Muscle layer of duodenum (tissue), 2 donors: ENCODE measurements around the gene ZNF385B.

Experiments
- H3K27ac ChIP-seq: one replicate; pipeline ENCODE4 v1.7.0; 2013; ENCODE audit warnings: mild to moderate bottlenecking, low read length
- H3K27me3 ChIP-seq: one replicate; pipeline ENCODE4 v1.7.0; 2013; ENCODE audit warnings: low read depth, mild to moderate bottlenecking, control low read depth, low read length
- H3K36me3 ChIP-seq, 2 donors: one replicate each; pipeline ENCODE4 v1.7.0; 2013; ENCODE audit warnings: low read length in 2 of 2, control low read depth in 1 of 2, mild to moderate bottlenecking in 1 of 2; ENCODE audit not compliant: insufficient read depth in 2 of 2, control insufficient read depth in 1 of 2
- H3K4me1 ChIP-seq, 2 donors: one replicate each; pipeline ENCODE4 v1.7.0; 2013; ENCODE audit warnings: low read length in 2 of 2, mild to moderate bottlenecking in 2 of 2, control low read depth in 1 of 2, moderate library complexity in 1 of 2; ENCODE audit not compliant: insufficient read depth in 2 of 2, control insufficient read depth in 1 of 2
- H3K4me3 ChIP-seq, 2 donors: one replicate each; pipeline ENCODE4 v1.7.0; 2013; ENCODE audit warnings: low read length in 2 of 2, low read depth in 1 of 2, mild to moderate bottlenecking in 1 of 2
- H3K9me3 ChIP-seq, 2 donors: one replicate each; pipeline ENCODE4 v1.7.0; 2013; ENCODE audit warnings: low read length in 2 of 2, control low read depth in 1 of 2, mild to moderate bottlenecking in 1 of 2; ENCODE audit not compliant: control insufficient read depth in 1 of 2
- donor health status: healthy.

Gene ZNF385B

GRCh38 chr2:179558010-179558934 lies 303.1 kb downstream of the ZNF385B start:
- no peaks in the 10 kb centered on the region for H3K4me1 ChIP-seq
- H3K4me3 ChIP-seq = no peak overlapping the region
- H3K27ac ChIP-seq = no peak overlapping the region
- no peaks in the 10 kb centered on the region for H3K9me3 ChIP-seq
- H3K36me3 ChIP-seq = no peaks in the 10 kb centered on the region
- H3K27me3 ChIP-seq = no peaks in the 10 kb centered on the region

DNA sequence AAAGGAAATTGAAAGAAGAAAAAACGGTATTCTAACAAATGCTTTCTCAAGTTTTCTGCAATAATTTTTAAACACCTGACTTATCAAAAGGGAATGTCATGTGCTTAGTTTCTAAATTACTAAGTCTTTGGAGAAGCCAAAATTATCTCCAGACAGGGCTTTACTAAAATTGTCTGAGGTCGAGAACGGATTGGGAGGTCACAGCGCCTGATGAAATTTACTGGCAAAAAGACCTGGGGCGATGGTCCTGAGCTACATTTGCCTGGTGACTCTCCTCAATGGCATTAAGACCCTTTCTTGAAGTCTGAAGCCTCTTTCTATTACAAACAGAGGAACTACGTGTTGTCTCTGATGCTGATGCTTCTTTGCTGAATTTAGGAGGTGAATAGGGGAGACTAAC lies 305.0 kb downstream of the ZNF385B start:
- H3K27me3 ChIP-seq = no peaks in the 10 kb centered on the region
- no peaks in the 10 kb centered on the region for H3K4me1 ChIP-seq
- no peak overlapping the region for H3K4me3 ChIP-seq
- no peaks in the 10 kb centered on the region for H3K9me3 ChIP-seq
- H3K27ac ChIP-seq = no peak overlapping the region
- no peaks in the 10 kb centered on the region for H3K36me3 ChIP-seq

DNA sequence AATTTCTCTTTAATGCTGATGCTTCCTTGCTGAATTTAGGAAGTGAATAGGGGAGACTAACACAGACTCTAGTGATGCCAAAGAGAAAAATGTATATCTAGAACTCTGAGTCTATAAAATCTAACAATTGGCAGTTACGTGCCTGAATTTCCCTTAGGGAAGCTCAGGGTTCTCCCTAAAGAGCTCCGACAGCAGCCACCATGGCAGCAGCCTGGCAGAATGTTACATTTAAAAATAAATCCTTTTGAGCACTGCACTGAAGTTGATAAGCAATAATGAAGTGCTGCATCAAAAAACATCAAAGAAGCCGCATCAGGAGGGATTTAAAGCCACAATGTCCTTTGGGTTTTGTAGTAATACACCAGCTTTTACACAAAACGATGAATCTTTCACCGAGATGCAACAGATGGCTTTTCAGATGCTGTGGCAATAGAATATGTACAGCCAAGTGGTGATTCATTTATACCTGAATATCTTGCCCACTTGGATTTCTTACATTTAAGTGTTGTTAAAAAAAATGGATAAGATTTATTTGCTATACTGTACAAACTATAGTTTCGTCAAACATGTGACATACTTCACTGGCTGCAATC lies 305.6 kb downstream of the ZNF385B start:
- Histone ChIP-seq H3K9me3 (no peaks in the 10 kb centered on the region), H3K4me3 (no peak overlapping the region), H3K4me1 (no peaks in the 10 kb centered on the region), H3K27me3 (no peaks in the 10 kb centered on the region), H3K36me3 (no peaks in the 10 kb centered on the region), H3K27ac (no peak overlapping the region)

GRCh38 chr2:179554639-179555386 lies 306.6 kb downstream of the ZNF385B start:
- H3K27me3 ChIP-seq = no peaks in the 10 kb centered on the region
- H3K36me3 ChIP-seq = no peaks in the 10 kb centered on the region
- no peak overlapping the region for H3K27ac ChIP-seq
- H3K4me3 ChIP-seq = no peak overlapping the region
- H3K4me1 ChIP-seq = no peaks in the 10 kb centered on the region
- H3K9me3 ChIP-seq = no peaks in the 10 kb centered on the region

GRCh38 chr2:179553382-179553781 lies 308.0 kb downstream of the ZNF385B start:
- H3K4me3 ChIP-seq = no peak overlapping the region
- H3K9me3 ChIP-seq = no peaks in the 10 kb centered on the region
- H3K36me3 ChIP-seq = no peaks in the 10 kb centered on the region
- H3K27ac ChIP-seq = no peak overlapping the region
- no peaks in the 10 kb centered on the region for H3K4me1 ChIP-seq
- no peaks in the 10 kb centered on the region for H3K27me3 ChIP-seq

GRCh38 chr2:179551539-179552045 lies 309.8 kb downstream of the ZNF385B start:
- Histone ChIP-seq H3K27ac (no peak overlapping the region), H3K9me3 (no peaks in the 10 kb centered on the region), H3K27me3 (no peaks in the 10 kb centered on the region), H3K4me3 (no peak overlapping the region), H3K4me1 (no peaks in the 10 kb centered on the region), H3K36me3 (no peaks in the 10 kb centered on the region)

DNA sequence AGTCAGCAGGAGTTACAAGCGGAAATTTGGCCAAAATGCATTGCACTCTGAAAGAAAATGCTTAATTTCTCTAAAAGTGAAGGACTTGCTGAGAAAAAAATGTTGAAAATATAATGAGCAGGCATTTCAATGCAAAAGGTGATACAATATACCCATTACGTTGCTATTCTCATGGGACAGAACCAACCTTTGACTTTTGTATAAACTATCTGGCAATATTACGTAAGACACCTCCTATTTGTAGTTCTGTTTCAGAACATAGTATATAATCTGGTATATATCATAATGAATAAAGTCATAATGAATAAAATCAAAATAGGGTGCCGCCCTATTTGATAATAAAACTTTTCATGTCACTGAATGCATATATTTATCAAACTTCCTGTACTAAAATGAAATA lies 310.6 kb downstream of the ZNF385B start:
- H3K4me1 ChIP-seq = no peaks in the 10 kb centered on the region
- no peaks in the 10 kb centered on the region for H3K9me3 ChIP-seq
- no peaks in the 10 kb centered on the region for H3K36me3 ChIP-seq
- H3K4me3 ChIP-seq = no peak overlapping the region
- H3K27me3 ChIP-seq = no peaks in the 10 kb centered on the region
- H3K27ac ChIP-seq = no peak overlapping the region

- no peaks in the 10 kb centered on the region for H3K9me3 ChIP-seq
- no peak overlapping the region for H3K27ac ChIP-seq
- no peaks in the 10 kb centered on the region for H3K27me3 ChIP-seq
Observed at GRCh38 chr2:179550214-179550613, 311.2 kb downstream of the ZNF385B start.

GRCh38 chr2:179546656-179547055 lies 314.8 kb downstream of the ZNF385B start:
- Histone ChIP-seq H3K4me3 (no peak overlapping the region), H3K9me3 (no peaks in the 10 kb centered on the region), H3K4me1 (no peaks in the 10 kb centered on the region), H3K27ac (no peak overlapping the region), H3K27me3 (no peaks in the 10 kb centered on the region), H3K36me3 (no peaks in the 10 kb centered on the region)

More at GRCh38 chr2:179550214-179550613, 311.2 kb downstream of the ZNF385B start:
- Histone ChIP-seq H3K4me3 (no peak overlapping the region), H3K4me1 (no peaks in the 10 kb centered on the region), H3K36me3 (no peaks in the 10 kb centered on the region)

- no peak overlapping the region for H3K27ac ChIP-seq
- H3K4me1 ChIP-seq = no peaks in the 10 kb centered on the region
- H3K4me3 ChIP-seq = no peak overlapping the region
- H3K27me3 ChIP-seq = no peaks in the 10 kb centered on the region
- H3K9me3 ChIP-seq = no peaks in the 10 kb centered on the region
- H3K36me3 ChIP-seq = no peaks in the 10 kb centered on the region
Observed at GRCh38 chr2:179545024-179545423, 316.4 kb downstream of the ZNF385B start.

- H3K27me3 ChIP-seq = no peaks in the 10 kb centered on the region
- no peak overlapping the region for H3K27ac ChIP-seq
- H3K4me1 ChIP-seq = no peaks in the 10 kb centered on the region
Observed at GRCh38 chr2:179543361-179543901, 318.0 kb downstream of the ZNF385B start.

More at GRCh38 chr2:179543361-179543901, 318.0 kb downstream of the ZNF385B start:
- no peak overlapping the region for H3K4me3 ChIP-seq
- no peaks in the 10 kb centered on the region for H3K9me3 ChIP-seq
- no peaks in the 10 kb centered on the region for H3K36me3 ChIP-seq
